ENCODE results near the gene DVL1.

DVL1 gene

GRCh38 chr1:1355416-1355815 lies 6.2 kb upstream of the DVL1 start:
- peak; percentile 37 for DNase-seq

- no peak for DNase-seq
Observed at GRCh38 chr1:1354271-1355247, 5.3 kb upstream of the DVL1 start.

- no peak for DNase-seq
Observed at GRCh38 chr1:1353389-1354151, 4.4 kb upstream of the DVL1 start.

GRCh38 chr1:1352786-1353388 lies 3.7 kb upstream of the DVL1 start:
- no peak for DNase-seq

- DNase-seq = peak; percentile 48
Observed at GRCh38 chr1:1351511-1352427, 2.6 kb upstream of the DVL1 start.

- DNase-seq = no peak
Observed at GRCh38 chr1:1348420-1349255, 580 bp downstream of the DVL1 start.

GRCh38 chr1:1347663-1348419 lies 1.4 kb downstream of the DVL1 start:
- DNase-seq = peak; percentile 53

- DNase-seq = no peak
Observed at GRCh38 chr1:1347026-1347595, 2.1 kb downstream of the DVL1 start.

GRCh38 chr1:1346501-1346890 lies 2.7 kb downstream of the DVL1 start:
- no peak for DNase-seq

- no peak for DNase-seq
Observed at GRCh38 chr1:1345860-1346500, 3.2 kb downstream of the DVL1 start.

- DNase-seq = no peak
Observed at GRCh38 chr1:1345384-1345783, 3.8 kb downstream of the DVL1 start.

GRCh38 chr1:1344655-1345361 lies 4.4 kb downstream of the DVL1 start:
- DNase-seq = peak; percentile 93

- no peak for DNase-seq
Observed at GRCh38 chr1:1343811-1344421, 5.3 kb downstream of the DVL1 start.

- no peak for DNase-seq
Observed at GRCh38 chr1:1342584-1343115, 6.6 kb downstream of the DVL1 start.

- no peak for DNase-seq
Observed at GRCh38 chr1:1342061-1342562, 7.1 kb downstream of the DVL1 start.

GRCh38 chr1:1341549-1342021 lies 7.6 kb downstream of the DVL1 start:
- no peak for DNase-seq

GRCh38 chr1:1340791-1341548 lies 8.2 kb downstream of the DVL1 start:
- DNase-seq = no peak

All from EL (cell line).